SIG-M5 (cell line): ENCODE data around the gene GIPC3.
"Not testable (repeated sequence)": the region's sequence is repeated elsewhere in the genome, so short reads cannot be mapped to it uniquely, and the experiment has no call there.

ENCODE experiments used
- DNase-seq: peaks from one replicate; lab custom pipeline; 2025; lab: John Stamatoyannopoulos, UW

Gene GIPC3

GRCh38 chr19:3618811-3619630, 33.7 kb downstream of the GIPC3 start:
- no peak for DNase-seq

DNA sequence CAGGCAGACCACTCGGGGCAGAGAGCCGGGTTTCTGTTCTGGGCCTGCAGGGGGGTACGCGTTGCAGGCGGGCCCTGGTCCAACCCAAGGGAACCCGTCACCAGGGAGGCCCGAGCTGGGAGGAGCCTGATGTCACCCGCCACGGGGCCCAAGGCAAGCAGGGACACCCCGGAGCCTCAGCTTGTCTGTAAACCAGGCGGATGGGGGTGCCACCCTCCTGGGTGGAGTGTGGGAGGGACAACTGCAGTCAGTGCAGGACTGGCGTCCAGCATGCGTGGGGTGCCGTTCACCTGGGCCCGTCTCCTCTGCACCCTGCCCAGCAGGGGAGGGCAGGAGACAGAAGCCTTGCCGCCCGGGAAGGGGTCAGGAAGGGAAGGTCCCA, 34.3 kb downstream of the GIPC3 start:
- DNase-seq = no peak

- no peak for DNase-seq
These were observed 35.0 kb downstream of the GIPC3 start for GRCh38 chr19:3620145-3620816.

- no peak for DNase-seq
These were observed 35.7 kb downstream of the GIPC3 start for GRCh38 chr19:3620817-3621547.

GRCh38 chr19:3621689-3622088, 36.4 kb downstream of the GIPC3 start:
- no peak for DNase-seq

GRCh38 chr19:3622224-3622623, 36.9 kb downstream of the GIPC3 start:
- DNase-seq = no peak

DNA sequence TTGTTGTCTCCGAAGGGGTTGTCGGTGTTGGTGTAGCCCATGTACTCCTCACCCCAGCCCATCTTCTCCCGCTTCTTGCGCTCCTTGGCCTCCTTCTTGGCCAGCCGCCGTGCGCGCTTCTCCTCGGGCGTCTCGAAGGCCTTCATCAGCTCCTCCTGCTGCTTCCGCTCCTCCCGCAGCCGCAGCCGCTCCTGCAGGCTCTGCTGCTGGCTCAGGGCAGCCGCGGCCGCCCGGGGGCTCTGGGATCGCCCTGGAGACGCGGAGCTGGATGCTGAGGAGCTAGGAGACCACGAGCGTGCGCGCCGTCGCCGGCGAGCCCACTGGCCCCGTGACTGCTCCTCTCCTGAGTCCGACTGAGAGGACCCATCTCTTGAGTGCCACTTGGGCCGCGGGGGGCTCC, 38.4 kb downstream of the GIPC3 start:
- DNase-seq = no peak

GRCh38 chr19:3625996-3626472, 40.8 kb downstream of the GIPC3 start:
- no peak for DNase-seq

DNA sequence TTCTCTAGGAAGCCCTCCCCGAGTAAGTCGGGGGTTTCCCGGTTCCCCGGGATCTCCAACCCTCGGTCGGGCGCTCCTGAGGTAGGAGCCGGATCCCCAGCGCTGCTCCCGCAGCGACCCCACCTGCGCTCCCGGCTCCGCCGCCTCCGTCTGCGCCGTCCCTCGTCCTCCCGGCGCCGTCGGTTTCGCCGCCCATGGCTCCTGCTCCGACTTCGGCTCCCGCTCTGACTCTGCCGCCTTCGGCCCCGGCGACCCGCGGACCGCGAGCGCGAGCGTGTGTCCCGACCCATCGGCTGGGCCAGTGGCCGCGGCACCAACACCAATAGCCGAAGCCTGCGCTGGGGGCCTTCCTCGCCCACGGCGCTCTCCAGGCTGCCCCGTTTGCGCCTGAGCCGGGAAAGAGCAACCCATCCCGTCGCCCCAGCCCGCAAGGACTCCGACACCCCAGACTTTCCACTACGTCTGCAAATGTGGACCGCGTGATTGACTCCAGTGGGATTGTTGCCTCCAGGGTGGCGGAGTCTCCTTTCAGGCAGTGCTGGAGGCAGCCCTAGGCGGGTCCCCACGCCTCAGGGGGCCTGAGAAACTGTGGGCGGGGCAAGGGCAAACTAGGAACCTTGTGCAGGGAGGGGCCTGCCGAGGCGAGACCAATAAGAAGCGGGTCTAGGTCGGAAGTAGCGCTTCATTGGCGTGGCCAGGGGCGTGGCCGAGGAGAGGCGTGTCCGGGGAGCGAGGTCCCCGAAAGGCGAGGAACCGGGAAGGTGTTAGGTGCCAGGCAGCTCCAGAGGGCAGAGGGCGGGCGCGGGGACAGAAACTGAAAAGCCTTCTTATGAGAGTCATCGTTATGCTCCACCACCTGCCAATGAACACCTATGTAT, 41.4 kb downstream of the GIPC3 start, which contains the start of gene CACTIN:
Gene CACTIN (minus strand): TSS at position 318 of the 878 bp plus-strand sequence. CDS start 28 bp downstream, at position 290.
- peak; percentile 90 for DNase-seq

DNA sequence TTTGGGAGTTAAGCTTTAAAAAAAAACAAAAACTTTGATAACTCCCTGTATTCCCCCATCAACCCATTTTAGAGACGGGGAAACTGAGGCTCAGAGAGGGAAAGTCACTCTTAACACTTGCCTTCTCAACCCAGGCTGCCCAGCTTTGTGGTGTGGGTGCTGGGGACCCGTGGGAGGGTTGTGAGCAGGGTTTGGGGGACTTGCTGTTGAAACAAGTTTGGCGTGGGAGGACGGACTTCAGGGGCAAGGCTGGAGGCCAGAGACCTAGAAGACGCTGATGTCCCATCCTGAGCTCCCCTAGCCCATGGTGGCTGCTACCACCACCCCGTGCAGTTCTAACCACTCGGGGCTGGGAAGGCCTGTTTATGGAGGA, 42.1 kb downstream of the GIPC3 start:
- no peak for DNase-seq

GRCh38 chr19:3628766-3629165, 43.5 kb downstream of the GIPC3 start:
- not testable (repeated sequence) for DNase-seq

GRCh38 chr19:3631053-3631861, 46.0 kb downstream of the GIPC3 start:
- DNase-seq = no peak

DNA sequence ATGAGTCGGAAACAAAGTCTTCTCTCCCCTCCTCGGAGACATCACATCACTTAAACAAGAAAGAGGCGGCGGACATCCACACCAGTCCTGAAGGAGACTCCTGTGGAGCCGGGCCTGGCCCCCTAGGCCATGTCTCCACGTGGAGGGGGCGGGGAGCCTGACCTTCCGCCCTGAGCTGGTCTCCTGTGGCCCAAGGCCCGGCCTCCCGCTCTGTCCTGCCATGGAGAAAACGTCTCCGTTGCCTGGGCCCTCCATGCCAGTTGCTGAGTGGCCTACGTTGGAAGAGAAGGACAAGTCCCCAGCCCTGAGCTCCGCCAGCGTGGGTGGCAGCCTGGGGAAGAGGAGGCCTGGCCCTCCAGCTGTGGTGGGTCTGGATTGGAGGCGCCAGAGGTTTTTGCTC, 46.8 kb downstream of the GIPC3 start:
- no peak for DNase-seq

GRCh38 chr19:3632739-3633558, 47.7 kb downstream of the GIPC3 start:
- no peak for DNase-seq

GRCh38 chr19:3633559-3633988, 48.3 kb downstream of the GIPC3 start:
- DNase-seq = no peak

DNA sequence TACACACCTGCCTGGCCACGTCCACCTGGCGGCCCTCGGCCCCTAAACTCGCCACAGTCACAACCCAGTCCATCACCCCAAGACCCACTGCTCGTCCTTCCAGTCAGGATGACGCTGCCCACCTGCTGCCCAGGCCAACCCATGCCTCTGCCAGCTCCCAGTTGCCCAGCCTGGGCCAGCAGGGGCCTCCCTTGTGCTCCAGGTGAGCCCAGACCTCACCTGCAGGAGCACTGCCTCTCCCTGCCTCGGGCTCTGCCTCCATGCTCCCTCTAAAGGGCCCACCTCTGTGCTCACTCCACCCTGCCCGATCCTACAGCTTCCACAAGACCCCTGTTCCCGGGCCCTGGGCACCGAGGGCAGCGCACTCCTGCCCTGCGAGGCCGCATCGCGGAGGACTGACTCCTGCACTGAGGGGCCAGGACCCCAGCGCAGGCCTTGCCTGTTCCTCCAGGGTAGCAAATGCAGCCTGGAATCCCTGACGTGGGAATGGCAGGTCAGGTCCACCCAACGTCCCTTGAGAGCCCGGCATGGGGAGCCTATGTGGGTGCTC, 49.3 kb downstream of the GIPC3 start:
- DNase-seq = no peak

GRCh38 chr19:3636506-3636905, 51.2 kb downstream of the GIPC3 start:
- DNase-seq = no peak

DNA sequence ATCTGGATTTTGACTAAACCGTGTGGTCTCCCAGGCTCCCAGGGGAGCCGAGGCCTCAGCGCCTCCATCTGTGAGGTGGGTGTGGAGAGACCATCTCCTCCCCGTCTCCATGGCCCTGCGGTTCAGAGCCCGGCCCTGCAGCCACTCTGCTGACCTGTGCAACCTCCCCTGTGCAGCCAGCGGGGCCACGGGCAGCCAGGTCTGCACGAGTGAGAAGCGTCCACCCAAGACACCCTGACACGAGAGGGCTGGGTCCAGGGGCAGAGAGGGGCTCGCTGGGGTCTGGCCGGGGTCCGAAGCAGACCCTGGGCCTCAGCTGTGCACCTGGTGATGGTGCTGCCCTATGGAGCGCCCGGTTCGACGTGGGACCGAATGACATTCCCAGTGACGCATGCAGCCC, 51.7 kb downstream of the GIPC3 start:
- no peak for DNase-seq

DNA sequence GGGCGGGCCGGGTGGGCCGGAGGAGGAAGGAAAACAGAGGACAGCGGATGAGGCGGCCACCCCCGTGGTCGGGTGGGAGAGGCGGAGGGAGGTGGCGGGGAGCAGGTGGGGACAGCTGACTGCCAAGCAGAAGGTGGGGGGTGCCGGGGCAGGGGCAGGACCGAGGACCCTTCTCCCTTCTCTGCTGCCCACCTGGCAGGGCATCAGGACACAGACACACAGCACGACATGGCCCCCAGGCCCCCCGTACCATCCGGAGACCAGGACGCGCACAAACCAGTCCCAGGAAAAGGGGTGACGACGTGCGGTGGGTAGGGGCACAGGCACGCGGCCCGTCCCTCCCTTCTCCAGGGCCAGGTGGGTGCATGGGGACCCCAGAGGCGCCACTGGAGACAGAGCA, 52.3 kb downstream of the GIPC3 start:
- no peak for DNase-seq
